Measurements from ENCODE around the gene ARHGAP15.

The ARHGAP15 gene

DNA sequence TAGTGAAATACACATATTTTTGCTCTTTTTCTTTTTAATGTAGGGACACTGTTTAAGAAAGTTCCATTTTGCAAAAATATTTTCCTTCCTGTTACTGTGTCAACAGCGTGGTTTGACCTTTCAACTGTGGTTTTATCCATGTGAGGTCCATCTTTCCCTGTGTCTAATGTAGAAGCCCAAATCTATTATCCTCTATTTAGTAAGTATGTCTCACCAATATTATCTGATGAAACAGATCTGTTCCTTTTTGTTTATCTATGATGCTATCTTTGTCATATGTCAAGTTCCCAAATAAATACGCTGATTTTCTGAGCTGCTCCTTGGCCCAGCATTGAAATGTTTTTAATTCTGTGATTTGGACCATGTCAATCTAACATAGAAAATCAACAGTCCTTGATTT lies 3.5 kb upstream of the ARHGAP15 start:
- Mint-ChIP-seq H3K9me3 (no peaks in the 10 kb centered on the region), H3K36me3 (no peaks in the 10 kb centered on the region), H3K4me1 (peaks cover 13% of the 10 kb centered on the region), H3K27ac (no peak overlapping the region), H3K4me3 (no peak overlapping the region), H3K27me3 (no peaks in the 10 kb centered on the region)
- ATAC-seq (ENCODE audit: low read depth) (no peak), DNase-seq (ENCODE audit: low spot score in 2 of 2) (no peak)

DNA sequence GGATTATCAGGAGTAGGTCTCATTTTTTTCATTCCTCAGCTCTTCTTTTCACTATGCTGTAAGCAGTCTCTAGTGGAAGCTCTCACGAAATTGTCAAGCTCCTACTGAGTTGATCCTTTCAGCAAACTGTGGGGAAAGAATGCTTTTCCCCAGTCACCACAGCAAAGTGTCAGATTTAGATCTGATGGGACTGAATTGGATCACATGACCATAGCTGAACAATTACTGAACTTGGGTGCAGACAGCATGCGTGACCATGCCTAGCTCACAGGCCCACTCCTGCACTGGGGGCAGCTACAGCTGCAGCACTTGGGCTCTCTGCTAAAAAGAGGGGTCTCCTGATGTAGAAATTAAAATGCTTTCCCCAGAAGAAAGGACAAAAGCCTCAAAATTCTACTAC lies 3.1 kb downstream of the ARHGAP15 start:
- H3K4me1 Mint-ChIP-seq = peaks cover 36% of the 10 kb centered on the region
- DNase-seq (ENCODE audit: low spot score in 2 of 2) (no peak), ATAC-seq (ENCODE audit: low read depth) (no peak)
- H3K4me3 Mint-ChIP-seq = peak overlapping the region; percentile 65
- H3K36me3 Mint-ChIP-seq = peaks cover 19% of the 10 kb centered on the region
- H3K27ac Mint-ChIP-seq = peak overlapping the region; percentile 20
- H3K27me3 Mint-ChIP-seq = no peaks in the 10 kb centered on the region
- peaks cover 2% of the 10 kb centered on the region for H3K9me3 Mint-ChIP-seq

DNA sequence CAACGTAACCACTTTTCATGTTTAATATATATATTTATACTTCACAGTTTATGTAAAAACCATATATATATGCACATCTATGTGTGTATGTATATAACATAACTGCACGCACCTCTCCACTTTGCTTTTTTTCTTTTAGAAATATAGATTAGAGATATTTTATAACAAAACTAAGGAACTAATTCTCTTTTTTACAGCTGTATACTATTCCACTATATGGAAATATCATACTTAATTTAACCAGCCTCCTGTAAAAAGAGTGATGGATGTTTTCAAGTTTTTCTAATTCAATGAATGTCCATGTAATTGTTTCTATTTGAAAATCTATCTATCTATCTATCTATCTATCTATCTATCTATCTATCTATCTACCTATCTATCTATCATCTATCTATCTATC lies 4.6 kb downstream of the ARHGAP15 start:
- H3K9me3 Mint-ChIP-seq = peaks cover 2% of the 10 kb centered on the region
- DNase-seq (ENCODE audit: low spot score in 2 of 2) (no peak), ATAC-seq (ENCODE audit: low read depth) (no peak)
- peaks cover 42% of the 10 kb centered on the region for H3K4me1 Mint-ChIP-seq
- no peak overlapping the region for H3K27ac Mint-ChIP-seq
- no peaks in the 10 kb centered on the region for H3K27me3 Mint-ChIP-seq
- peaks cover 19% of the 10 kb centered on the region for H3K36me3 Mint-ChIP-seq
- no peak overlapping the region for H3K4me3 Mint-ChIP-seq

DNA sequence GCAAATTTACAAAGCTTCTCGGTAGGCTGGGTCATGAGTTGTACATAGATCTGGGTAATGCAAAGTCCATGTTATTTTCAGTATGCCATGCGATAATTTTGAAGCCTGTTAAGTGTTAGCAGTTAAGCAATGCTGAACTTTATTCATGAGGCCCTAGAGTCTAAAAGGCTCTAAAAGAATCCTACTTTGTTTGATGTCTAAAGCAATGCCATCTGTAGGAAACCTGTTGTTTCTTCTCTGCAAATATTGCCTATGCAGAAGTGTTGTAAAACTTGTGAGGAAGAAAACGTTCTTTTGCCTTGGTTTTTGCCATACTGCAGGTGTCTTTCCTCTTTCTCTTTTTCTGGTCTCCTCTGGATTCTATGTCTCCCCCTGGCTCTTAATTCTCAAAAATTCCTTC lies 9.1 kb downstream of the ARHGAP15 start:
- Mint-ChIP-seq H3K9me3 (peaks cover 2% of the 10 kb centered on the region), H3K27me3 (no peaks in the 10 kb centered on the region), H3K27ac (peak overlapping the region; percentile 40), H3K4me1 (peaks cover 62% of the 10 kb centered on the region), H3K36me3 (peaks cover 19% of the 10 kb centered on the region), H3K4me3 (no peak overlapping the region)
- no peak for ATAC-seq (ENCODE audit: low read depth)
- DNase-seq (ENCODE audit: low spot score in 2 of 2) = no peak

DNA sequence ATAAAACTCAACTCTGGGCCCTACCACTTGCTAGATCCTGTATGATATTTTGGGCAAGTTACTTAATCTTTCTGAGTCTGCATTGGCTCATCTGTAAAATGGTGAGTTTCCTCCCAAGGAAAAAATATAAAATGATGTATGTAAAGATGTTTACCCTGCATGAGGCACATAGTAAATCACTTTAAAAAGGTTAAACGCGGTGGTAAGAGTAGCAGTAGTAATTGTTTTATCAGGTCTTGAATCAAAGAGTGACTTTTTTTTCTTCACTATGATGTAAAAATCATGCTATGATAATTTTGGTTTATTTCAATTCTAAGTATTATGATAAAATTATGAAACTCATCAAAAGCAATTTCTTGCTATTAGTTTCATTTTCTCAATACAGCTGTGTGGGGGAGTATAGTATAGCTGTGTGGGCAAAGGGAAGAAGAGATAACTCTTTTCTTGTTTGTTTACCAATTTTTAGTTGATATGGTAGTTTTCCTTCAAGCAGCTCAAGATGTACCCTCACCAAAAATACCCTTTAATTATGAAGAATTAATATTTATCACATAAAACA lies 10.7 kb downstream of the ARHGAP15 start:
- Mint-ChIP-seq H3K4me3 (peak overlapping the region; percentile 54), H3K4me1 (peaks cover 59% of the 10 kb centered on the region), H3K9me3 (no peaks in the 10 kb centered on the region), H3K27ac (peak overlapping the region; percentile 40), H3K27me3 (no peaks in the 10 kb centered on the region), H3K36me3 (peaks cover 20% of the 10 kb centered on the region)
- ATAC-seq (ENCODE audit: low read depth) (no peak), DNase-seq (ENCODE audit: low spot score in 2 of 2) (no peak)

DNA sequence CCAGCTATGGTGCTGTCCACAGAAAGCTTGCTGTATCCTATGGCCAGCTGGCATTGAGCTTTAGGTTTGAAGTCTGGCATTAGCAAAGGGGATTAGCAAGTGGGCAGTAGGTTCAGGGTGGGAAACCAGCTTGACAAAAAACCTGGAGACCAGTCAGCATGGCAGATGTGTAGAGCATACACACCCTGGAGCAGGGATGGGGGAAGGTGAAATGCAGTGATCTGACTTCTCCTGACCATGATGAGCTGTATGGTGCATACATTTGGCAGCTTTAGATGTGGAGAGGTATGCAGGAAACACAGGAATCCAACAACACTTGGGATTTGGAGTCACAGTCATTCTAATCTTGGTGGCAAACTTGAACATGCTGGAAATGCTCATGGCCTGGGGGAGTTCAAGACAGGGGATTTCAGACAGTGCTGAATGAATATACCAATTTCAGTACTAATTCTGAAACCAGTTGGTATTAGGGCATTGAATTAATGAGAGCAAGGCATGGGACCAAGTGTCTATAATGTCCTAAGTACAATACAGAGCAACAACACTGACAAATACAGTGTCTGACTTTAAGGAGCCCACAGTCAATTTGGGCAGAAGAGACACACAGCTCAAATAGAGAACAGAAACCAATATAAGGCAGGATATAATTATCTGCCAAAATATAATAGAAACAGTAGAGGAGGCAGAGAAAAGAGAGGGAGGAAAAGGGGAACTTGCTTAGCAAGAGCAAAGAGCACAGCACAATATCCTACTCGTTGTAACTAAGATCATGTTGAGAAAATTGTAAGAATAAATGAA lies 11.8 kb downstream of the ARHGAP15 start:
- peak overlapping the region; percentile 40 for H3K27ac Mint-ChIP-seq
- peak in 1 of 2 donors; percentile 46 for DNase-seq (ENCODE audit: low spot score in 2 of 2)
- H3K4me3 Mint-ChIP-seq = peak overlapping the region; percentile 54

DNA sequence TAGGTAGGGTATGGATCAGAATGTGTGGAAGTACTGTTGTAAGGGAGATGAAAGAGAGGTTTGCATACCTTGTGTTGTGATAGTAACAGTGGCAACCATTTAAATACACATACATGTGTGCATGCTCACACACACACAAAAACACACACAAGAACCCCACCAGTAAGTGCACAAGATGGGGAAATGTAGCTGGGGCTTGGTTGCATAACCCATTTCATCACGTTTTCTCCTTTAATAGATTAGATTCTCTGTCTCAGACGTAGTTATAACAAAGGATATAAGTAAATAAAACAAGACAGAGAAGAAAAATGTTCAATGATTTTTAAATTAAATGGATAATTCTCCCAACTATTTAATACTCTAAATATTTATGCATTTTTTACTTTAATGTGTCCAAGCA lies 13.4 kb downstream of the ARHGAP15 start:
- Mint-ChIP-seq H3K4me3 (peak overlapping the region; percentile 2), H3K9me3 (no peaks in the 10 kb centered on the region), H3K27me3 (no peaks in the 10 kb centered on the region), H3K27ac (peak overlapping the region; percentile 40), H3K36me3 (peaks cover 15% of the 10 kb centered on the region), H3K4me1 (peaks cover 64% of the 10 kb centered on the region)
- DNase-seq (ENCODE audit: low spot score in 2 of 2) = no peak
- ATAC-seq (ENCODE audit: low read depth) = no peak

More for the DNA sequence above, 11.8 kb downstream of the ARHGAP15 start:
- Mint-ChIP-seq H3K36me3 (peaks cover 17% of the 10 kb centered on the region), H3K9me3 (no peaks in the 10 kb centered on the region), H3K27me3 (no peaks in the 10 kb centered on the region), H3K4me1 (peaks cover 59% of the 10 kb centered on the region)
- peak; percentile 94 for ATAC-seq (ENCODE audit: low read depth)

DNA sequence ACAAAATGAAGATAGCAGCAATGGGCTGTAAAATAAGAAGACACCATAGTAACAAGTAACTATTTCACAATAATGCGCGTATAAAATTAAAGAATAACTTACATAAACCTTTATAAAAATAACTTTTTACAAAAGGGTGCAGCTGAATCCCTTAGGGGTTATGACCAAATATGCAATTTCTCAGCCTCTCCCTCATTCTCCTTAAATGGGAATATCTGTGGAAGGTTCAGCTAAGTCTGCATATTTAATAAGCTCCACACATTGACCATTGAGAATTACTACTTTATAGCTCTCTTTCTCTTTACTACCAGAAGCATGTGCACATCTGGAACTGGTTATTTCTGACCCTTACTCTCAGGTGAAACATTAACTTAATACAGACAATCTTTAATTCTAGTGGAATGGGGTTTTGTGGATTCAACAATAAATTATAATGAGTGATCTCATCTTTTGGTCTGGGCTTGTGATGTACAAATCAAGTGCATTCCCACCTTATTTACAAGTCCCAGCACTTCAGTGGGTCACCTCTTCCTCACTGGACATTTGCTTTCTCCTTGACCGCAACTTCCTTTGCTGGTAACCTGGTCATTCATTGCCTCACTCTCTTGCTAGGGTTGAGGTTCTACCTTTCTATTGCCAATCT lies 15.7 kb downstream of the ARHGAP15 start:
- DNase-seq (ENCODE audit: low spot score in 2 of 2) = no peak

DNA sequence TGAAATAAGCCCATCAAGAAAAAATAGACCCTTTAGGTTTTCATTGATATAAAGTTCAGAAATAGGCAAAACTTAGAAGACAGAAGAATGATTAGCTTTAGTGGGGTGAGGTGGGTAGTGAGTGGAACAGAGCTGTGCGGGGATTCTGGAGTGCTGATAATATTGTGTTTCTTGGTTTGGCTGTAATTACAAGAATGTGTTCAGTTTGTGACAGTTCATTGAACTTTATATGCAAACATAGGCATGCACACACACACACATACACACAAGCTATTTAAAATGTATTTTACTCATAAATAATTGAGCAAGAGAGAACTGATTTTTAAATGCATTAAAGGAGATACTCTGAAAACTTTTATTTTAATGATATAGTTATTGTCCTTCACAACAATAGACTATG lies 17.1 kb downstream of the ARHGAP15 start:
- Mint-ChIP-seq H3K4me3 (no peak overlapping the region), H3K27ac (no peak overlapping the region), H3K9me3 (no peaks in the 10 kb centered on the region), H3K36me3 (peaks cover 13% of the 10 kb centered on the region), H3K4me1 (peaks cover 52% of the 10 kb centered on the region), H3K27me3 (no peaks in the 10 kb centered on the region)
- DNase-seq (ENCODE audit: low spot score in 2 of 2) = no peak
- no peak for ATAC-seq (ENCODE audit: low read depth)

More for the DNA sequence above, 15.7 kb downstream of the ARHGAP15 start:
- no peak for ATAC-seq (ENCODE audit: low read depth)
- peaks cover 59% of the 10 kb centered on the region for H3K4me1 Mint-ChIP-seq
- H3K27me3 Mint-ChIP-seq = no peaks in the 10 kb centered on the region
- no peaks in the 10 kb centered on the region for H3K9me3 Mint-ChIP-seq
- peak overlapping the region; percentile 52 for H3K27ac Mint-ChIP-seq
- no peak overlapping the region for H3K4me3 Mint-ChIP-seq
- H3K36me3 Mint-ChIP-seq = peaks cover 13% of the 10 kb centered on the region

DNA sequence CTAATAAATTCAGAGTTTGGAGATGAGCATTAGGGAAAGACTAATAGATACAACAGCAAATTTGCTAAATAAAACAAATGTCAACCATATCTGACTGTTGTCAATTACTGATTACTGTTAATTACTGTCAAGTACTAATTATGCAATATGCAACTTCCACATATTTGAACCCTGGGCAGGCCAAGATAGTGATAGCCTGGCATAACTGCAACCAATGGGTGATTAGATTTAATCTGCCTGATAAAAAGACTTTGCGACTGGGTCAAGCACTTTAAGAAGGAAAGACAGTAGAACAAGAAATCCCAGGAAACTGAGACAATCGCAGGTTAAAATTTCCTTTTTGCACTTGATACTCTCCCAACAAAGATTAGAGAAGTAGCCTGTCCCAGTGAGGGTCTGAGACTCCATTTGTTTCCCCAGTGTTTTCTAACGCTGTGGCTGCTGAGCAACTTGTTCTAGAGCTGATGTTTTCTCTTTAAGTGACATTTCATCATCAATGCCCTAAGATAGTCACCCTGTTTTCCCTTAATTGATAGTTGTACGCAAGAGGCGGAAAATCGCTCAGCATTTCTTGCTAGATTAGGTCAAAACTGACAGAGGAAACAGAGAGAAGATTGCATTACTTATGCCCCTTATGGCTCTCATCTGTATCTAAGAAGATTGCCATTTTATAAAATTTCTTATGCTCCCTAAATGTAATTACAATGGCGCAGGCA lies 17.8 kb downstream of the ARHGAP15 start:
- no peak for ATAC-seq (ENCODE audit: low read depth)
- Mint-ChIP-seq H3K36me3 (peaks cover 13% of the 10 kb centered on the region), H3K27me3 (no peaks in the 10 kb centered on the region), H3K4me3 (no peak overlapping the region), H3K27ac (peak overlapping the region; percentile 91), H3K9me3 (no peaks in the 10 kb centered on the region), H3K4me1 (peaks cover 53% of the 10 kb centered on the region)
- DNase-seq (ENCODE audit: low spot score in 2 of 2) = no peak

DNA sequence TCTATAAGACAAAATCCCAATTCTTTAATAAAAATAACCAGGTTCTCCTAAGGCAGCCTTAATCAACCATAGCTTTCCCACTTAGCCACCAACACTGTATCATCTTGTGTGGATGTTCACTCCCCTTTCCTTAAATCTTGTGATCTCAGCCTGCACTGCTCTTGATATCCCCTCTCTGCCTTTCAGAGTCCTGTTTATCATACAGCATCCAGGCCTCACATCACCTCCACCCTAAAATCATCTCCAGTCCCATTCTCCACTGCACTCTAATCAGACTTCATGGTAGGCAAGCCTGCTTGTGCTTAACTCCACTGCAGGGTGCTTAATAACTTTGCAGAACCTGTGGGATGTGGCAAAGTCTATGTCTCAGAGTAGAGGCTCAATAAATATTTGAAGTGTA lies 18.8 kb downstream of the ARHGAP15 start:
- no peak overlapping the region for H3K4me3 Mint-ChIP-seq

DNA sequence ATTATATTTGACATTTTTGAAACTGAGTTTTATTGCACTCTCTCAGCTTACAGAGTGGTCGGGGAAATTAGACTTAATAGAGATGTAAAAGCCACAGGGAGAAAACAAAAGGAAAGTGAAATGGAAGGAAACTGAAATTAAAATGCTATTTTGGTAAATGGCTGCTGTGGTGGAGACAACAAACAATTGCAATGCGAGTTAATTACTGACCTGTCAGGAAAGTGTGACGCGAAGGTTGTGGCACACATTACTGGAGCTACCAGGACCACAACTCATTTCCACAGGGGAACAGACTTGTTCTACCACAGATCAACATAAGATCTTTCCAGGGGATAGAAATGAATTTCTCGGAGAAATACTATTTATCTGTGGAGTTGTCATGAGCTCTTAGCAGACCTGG lies 19.5 kb downstream of the ARHGAP15 start:
- H3K4me1 Mint-ChIP-seq = peaks cover 57% of the 10 kb centered on the region
- no peaks in the 10 kb centered on the region for H3K27me3 Mint-ChIP-seq
- peaks cover 20% of the 10 kb centered on the region for H3K36me3 Mint-ChIP-seq
- H3K9me3 Mint-ChIP-seq = peaks cover 1% of the 10 kb centered on the region
- no peak for ATAC-seq (ENCODE audit: low read depth)
- DNase-seq (ENCODE audit: low spot score in 2 of 2) = no peak
- H3K4me3 Mint-ChIP-seq = peak overlapping the region; percentile 57
- H3K27ac Mint-ChIP-seq = peak overlapping the region; percentile 91

More for the DNA sequence above, 18.8 kb downstream of the ARHGAP15 start:
- no peaks in the 10 kb centered on the region for H3K27me3 Mint-ChIP-seq
- H3K4me1 Mint-ChIP-seq = peaks cover 56% of the 10 kb centered on the region
- DNase-seq (ENCODE audit: low spot score in 2 of 2) = no peak
- peaks cover 20% of the 10 kb centered on the region for H3K36me3 Mint-ChIP-seq
- H3K27ac Mint-ChIP-seq = peak overlapping the region; percentile 91
- no peaks in the 10 kb centered on the region for H3K9me3 Mint-ChIP-seq
- ATAC-seq (ENCODE audit: low read depth) = no peak

DNA sequence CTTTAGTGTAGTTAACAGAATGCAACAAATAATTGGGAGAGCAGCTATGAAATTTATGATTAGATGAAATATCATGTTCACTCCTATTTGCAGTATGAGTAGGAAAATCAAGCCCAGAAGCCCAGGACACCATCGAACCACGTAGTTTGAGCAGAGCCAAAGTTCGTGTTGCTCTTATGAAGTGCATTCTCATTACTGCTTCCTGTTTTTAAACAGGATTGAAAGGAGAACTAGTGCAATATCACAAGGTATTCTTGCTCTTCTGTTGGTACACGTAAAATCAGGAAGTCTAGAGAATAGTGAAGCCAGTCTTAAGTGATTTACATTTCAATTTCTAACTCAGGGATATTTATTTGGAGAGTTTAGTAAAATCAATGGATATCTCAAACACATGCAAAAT lies 21.1 kb downstream of the ARHGAP15 start:
- Mint-ChIP-seq H3K9me3 (peaks cover 2% of the 10 kb centered on the region), H3K27me3 (no peaks in the 10 kb centered on the region), H3K36me3 (peaks cover 15% of the 10 kb centered on the region), H3K4me1 (peaks cover 62% of the 10 kb centered on the region), H3K4me3 (peak overlapping the region; percentile 30), H3K27ac (peak overlapping the region; percentile 90)
- peak; percentile 97 for ATAC-seq (ENCODE audit: low read depth)
- DNase-seq (ENCODE audit: low spot score in 2 of 2) = peak in 1 of 2 donors; percentile 28
